Measurements from ENCODE around the gene CST8. TPM values are rescaled to one million over a fixed set of nuclear protein-coding genes. Genes with fewer than 3 reads are reported as not detected.
"Not testable (repeated sequence)": the region's sequence is repeated elsewhere in the genome, so short reads cannot be mapped to it uniquely, and the experiment has no call there.

The CST8 gene
- total RNA-seq, 1 donor from 2014 or later = not detected

DNA sequence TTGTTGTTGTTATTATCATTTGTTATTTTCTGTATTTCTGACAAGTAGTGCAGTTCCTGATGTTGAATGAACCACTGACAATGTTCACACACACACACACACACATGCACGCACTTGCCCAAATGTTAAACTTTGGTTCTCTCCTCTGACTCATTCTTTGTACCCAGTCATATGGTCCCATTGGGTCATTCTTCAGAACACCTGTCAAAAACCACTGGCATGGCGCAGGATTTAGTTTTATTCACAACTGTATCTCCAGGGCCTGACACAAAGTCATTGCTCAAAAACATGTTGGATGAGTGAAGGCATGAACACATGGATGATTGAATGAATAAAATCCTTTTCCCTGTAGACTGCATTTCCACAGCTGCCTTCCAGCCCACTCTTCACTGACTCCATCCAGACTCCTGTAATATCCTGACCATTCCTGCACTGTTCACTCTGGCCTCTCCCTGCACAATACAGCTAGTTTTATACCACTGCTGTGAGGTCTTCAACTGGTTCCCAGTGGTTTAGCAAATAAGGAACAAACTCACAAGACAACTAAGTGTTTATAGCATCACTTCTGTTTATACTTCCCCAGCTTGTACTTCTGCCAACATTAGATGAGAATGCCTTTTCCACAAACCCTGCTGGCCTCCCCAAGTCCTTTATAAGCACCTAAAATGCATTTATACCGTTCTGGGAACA lies 31.3 kb upstream of the CST8 start:
- DNase-seq (ENCODE audit: extremely low spot score, unreplicated experiment) = no peak
- Mint-ChIP-seq H3K9me3 (no peaks in the 10 kb centered on the region), H3K4me3 (no peak overlapping the region), H3K27me3 (no peaks in the 10 kb centered on the region), H3K4me1 (ENCODE audit: unreplicated experiment) (no peaks in the 10 kb centered on the region), H3K27ac (no peak overlapping the region), H3K36me3 (no peaks in the 10 kb centered on the region)
- TF ChIP-seq CTCF (conservative IDR thresholded peaks at IDR 0.05) = no peak

GRCh38 chr20:23461180-23461579 lies 29.7 kb upstream of the CST8 start:
- no peak overlapping the region for H3K4me3 Mint-ChIP-seq
- no peak overlapping the region for H3K27ac Mint-ChIP-seq
- no peak for DNase-seq (ENCODE audit: extremely low spot score, unreplicated experiment)
- no peaks in the 10 kb centered on the region for H3K4me1 Mint-ChIP-seq (ENCODE audit: unreplicated experiment)
- no peaks in the 10 kb centered on the region for H3K27me3 Mint-ChIP-seq
- H3K36me3 Mint-ChIP-seq = no peaks in the 10 kb centered on the region
- TF ChIP-seq CTCF (conservative IDR thresholded peaks at IDR 0.05) = no peak
- H3K9me3 Mint-ChIP-seq = no peaks in the 10 kb centered on the region

DNA sequence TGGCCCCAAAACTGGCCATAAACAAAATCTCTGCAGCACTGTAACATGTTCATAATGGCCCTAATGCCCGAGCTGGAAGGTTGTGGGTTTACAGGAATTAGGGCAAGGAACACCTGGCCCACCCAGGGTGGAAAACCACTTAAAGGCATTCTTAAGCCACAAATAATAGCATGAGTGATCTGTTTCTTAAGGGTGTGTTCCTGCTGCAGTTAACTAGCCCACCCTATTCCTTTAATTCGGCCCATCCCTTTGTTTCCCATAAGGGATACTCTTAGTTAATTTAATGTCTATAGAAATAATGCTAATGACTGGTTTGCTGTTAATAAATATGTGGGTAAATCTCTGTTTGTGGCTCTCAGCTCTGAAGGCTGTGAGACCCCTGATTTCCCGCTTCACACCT lies 24.0 kb upstream of the CST8 start:
- not testable (repeated sequence) for DNase-seq (ENCODE audit: extremely low spot score, unreplicated experiment); H3K4me3 Mint-ChIP-seq; H3K27ac Mint-ChIP-seq; H3K27me3 Mint-ChIP-seq; H3K9me3 Mint-ChIP-seq; H3K36me3 Mint-ChIP-seq; H3K4me1 Mint-ChIP-seq (ENCODE audit: unreplicated experiment)

- DNase-seq (ENCODE audit: extremely low spot score, unreplicated experiment); H3K27ac Mint-ChIP-seq; H3K36me3 Mint-ChIP-seq; H3K9me3 Mint-ChIP-seq; H3K4me3 Mint-ChIP-seq; H3K27me3 Mint-ChIP-seq; H3K4me1 Mint-ChIP-seq (ENCODE audit: unreplicated experiment): not testable (repeated sequence)
Observed at GRCh38 chr20:23472306-23472705, 18.6 kb upstream of the CST8 start.

DNA sequence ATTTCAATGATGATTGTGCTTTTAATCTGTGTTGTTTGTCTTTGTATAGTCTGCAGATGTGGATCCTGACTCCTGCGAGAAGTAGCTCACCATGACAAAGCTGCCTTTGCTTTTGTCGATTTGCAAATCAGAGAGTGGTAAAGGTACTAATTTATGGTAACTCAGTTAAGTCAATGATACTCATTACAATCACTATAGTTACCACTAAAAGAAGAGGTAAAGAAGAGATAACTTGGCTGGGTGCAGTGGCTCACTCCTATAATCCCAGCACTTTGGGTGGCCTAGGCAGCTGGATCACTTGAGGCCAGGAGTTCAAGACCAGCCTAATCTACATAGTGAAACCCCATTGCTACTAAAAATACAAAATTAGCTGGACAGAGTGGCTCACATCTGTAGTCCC lies 17.6 kb upstream of the CST8 start:
- H3K27ac Mint-ChIP-seq; H3K27me3 Mint-ChIP-seq; H3K4me1 Mint-ChIP-seq (ENCODE audit: unreplicated experiment); H3K36me3 Mint-ChIP-seq; DNase-seq (ENCODE audit: extremely low spot score, unreplicated experiment); H3K9me3 Mint-ChIP-seq; H3K4me3 Mint-ChIP-seq: not testable (repeated sequence)

DNA sequence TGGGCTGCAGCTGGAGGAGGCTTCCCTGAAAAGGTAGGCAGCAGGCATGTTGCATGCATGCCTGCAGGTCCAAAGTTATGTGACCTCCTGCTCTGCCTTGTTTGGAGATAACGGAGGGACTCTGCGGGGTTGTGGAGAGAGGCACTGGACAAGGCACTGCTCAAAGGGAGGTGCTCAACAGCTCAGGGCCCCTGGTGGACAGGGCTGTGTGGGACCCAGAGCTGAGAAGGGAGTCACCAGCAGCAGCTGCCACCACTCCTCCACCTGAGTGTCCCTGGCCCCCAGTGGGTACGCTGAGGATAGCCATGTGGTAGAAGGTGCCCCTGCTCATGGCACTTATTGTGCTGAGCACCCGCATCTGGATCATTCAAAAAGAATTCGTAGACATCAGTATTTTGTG lies 15.5 kb upstream of the CST8 start:
- Mint-ChIP-seq H3K27ac (no peak overlapping the region), H3K36me3 (no peaks in the 10 kb centered on the region), H3K27me3 (no peaks in the 10 kb centered on the region), H3K4me1 (ENCODE audit: unreplicated experiment) (no peaks in the 10 kb centered on the region), H3K9me3 (no peaks in the 10 kb centered on the region), H3K4me3 (no peak overlapping the region)
- DNase-seq (ENCODE audit: extremely low spot score, unreplicated experiment) = no peak
- no peak for TF ChIP-seq CTCF (conservative IDR thresholded peaks at IDR 0.05)

DNA sequence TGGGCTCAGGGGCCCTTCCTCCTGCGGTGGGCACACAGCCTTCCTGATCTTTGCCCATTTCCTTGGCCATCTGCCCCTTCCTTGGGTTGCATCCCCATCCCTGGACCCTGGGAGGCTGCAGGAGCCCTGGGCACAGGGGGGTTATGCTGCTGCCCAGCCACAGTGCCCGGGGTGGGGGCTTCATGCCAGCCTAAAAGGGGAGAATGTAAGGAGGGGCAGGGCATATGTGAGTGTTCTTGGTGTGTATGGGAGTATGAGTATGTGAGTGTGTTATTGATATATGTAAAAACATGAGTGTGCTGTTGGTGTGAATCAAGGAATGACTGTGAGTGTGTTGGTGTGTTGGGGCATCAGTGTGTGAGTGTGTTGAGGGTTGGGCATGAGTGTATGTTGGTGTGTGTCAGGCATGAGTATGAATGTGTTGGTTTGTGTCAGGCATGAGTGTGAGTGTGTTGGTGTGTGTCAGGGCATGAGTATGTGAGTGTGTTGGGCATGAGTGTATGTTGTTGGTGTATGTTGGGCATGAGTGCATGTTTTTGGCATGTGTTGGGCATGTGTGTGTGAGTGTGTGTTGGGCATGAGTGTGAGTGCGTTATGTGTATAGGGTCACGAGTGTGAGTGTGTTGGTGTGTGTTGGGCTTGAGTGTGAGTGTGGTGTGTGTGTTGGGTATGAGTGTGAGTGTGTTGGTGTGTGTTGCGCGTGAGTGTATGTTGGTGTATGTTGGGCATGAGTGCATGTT lies 14.7 kb upstream of the CST8 start:
- Mint-ChIP-seq H3K27ac (no peak overlapping the region), H3K4me1 (ENCODE audit: unreplicated experiment) (no peaks in the 10 kb centered on the region), H3K9me3 (no peaks in the 10 kb centered on the region), H3K27me3 (no peaks in the 10 kb centered on the region), H3K36me3 (no peaks in the 10 kb centered on the region), H3K4me3 (no peak overlapping the region)
- no peak for DNase-seq (ENCODE audit: extremely low spot score, unreplicated experiment)
- TF ChIP-seq CTCF (conservative IDR thresholded peaks at IDR 0.05) = no peak

All from type B pancreatic cell (in vitro differentiated cells).